Stomach (tissue), 4 donors: ENCODE data around the gene CCDC137.

Experiments used
- CTCF ChIP-seq, 7 experiments: fragments of 450-650 bp in 4 of 7; fragments of 200-600 bp in 3 of 7; sonication (generic) in 3 of 7; IDR thresholded peaks; one replicate each; pipeline ENCODE4 v1.5.1; 2016 to 2019; ENCODE audit warnings: antibody characterized with exemption in 7 of 7, control low read depth in 2 of 7, mild to moderate bottlenecking in 1 of 7
- POLR2A ChIP-seq, 4 donors: fragments of 450-650 bp; IDR thresholded peaks; one replicate each; pipeline ENCODE4 v1.6.1; 2016; ENCODE audit warnings: antibody characterized with exemption in 4 of 4, control low read depth in 2 of 4, mild to moderate bottlenecking in 1 of 4, moderate library complexity in 1 of 4
- POLR2AphosphoS5 ChIP-seq, 3 donors: sonication (generic); formaldehyde crosslinking; IDR thresholded peaks; one replicate each; pipeline ENCODE4 v1.6.1; 2016; ENCODE audit warnings: antibody characterized with exemption in 3 of 3

GRCh38 chr17:81648707-81649085 is 17.8 kb upstream of the CCDC137 start:
- TF ChIP-seq CTCF (IDR thresholded peaks at IDR 0.05) (no peak), POLR2AphosphoS5 (IDR thresholded peaks at IDR 0.05) (no peak), POLR2A (IDR thresholded peaks at IDR 0.05) (no peak)
